ENCODE results near the gene CREB5.

DNA sequence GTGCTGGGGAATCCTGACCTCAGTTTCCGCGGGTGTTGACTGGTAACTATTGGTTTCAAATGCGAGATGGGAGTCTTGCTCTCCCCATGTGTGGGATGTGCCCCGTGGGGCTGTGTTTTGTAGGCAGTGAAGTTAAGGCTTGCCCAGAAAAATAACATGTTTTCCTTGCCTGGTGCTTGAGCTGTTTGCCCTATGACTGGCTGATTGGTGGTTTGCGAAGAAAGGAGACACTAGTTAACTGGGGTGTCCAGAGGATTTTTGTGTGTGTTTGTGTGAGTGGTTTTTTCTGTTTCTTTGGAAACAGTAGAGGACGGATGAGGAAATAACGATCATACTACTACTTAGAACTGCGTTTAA, 61.9 kb downstream of the CREB5 start:
- no peak for TF ChIP-seq POLR2A (IDR thresholded peaks at IDR 0.05)
- TF ChIP-seq, protein P1, sequence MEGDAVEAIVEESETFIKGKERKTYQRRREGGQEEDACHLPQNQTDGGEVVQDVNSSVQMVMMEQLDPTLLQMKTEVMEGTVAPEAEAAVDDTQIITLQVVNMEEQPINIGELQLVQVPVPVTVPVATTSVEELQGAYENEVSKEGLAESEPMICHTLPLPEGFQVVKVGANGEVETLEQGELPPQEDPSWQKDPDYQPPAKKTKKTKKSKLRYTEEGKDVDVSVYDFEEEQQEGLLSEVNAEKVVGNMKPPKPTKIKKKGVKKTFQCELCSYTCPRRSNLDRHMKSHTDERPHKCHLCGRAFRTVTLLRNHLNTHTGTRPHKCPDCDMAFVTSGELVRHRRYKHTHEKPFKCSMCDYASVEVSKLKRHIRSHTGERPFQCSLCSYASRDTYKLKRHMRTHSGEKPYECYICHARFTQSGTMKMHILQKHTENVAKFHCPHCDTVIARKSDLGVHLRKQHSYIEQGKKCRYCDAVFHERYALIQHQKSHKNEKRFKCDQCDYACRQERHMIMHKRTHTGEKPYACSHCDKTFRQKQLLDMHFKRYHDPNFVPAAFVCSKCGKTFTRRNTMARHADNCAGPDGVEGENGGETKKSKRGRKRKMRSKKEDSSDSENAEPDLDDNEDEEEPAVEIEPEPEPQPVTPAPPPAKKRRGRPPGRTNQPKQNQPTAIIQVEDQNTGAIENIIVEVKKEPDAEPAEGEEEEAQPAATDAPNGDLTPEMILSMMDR (IDR thresholded peaks at IDR 0.05) = no peak
- TF ChIP-seq EP300 (IDR thresholded peaks at IDR 0.05) = no peak
